CD14-positive monocyte (primary cell): ENCODE data around the gene ZNF827. TPM values are rescaled to one million over a fixed set of nuclear protein-coding genes. Genes with fewer than 3 reads are reported as not detected.

ENCODE experiments used
- DNase-seq, 3 donors: peaks; one replicate each; pipeline ENCODE4 v3.0.0-alpha.2; 2011 to 2022
- H2AFZ ChIP-seq: 2 replicates; pipeline ENCODE4 v1.6.0; 2012; ENCODE audit warnings: mild to moderate bottlenecking, low read depth, low read length, inconsistent platforms; ENCODE audit not compliant: insufficient read depth, poor library complexity, severe bottlenecking
- H3K27ac ChIP-seq, 2 donors: 1 replicate in 1 of 2; 2 replicates in 1 of 2; pipeline ENCODE4 v1.5.1; 2012 to 2013; ENCODE audit warnings: low read length in 2 of 2, control low read depth in 1 of 2, inconsistent platforms in 1 of 2, low read depth in 1 of 2, mild to moderate bottlenecking in 1 of 2
- H3K27me3 ChIP-seq, 2 donors: one replicate each; pipeline versions ENCODE4 v1.6.0 to v1.6.1; 2011 to 2013; ENCODE audit warnings: low read length in 2 of 2; ENCODE audit not compliant: control insufficient read depth in 2 of 2, insufficient read depth in 2 of 2
- H3K36me3 ChIP-seq, 2 donors: replicated peaks in 1 of 2; 1 replicate in 1 of 2; 2 replicates in 1 of 2; pipeline versions ENCODE4 v1.5.1 to v1.6.1; 2012 to 2013; ENCODE audit warnings: low read length in 2 of 2, control low read depth in 1 of 2, inconsistent platforms in 1 of 2, mild to moderate bottlenecking in 1 of 2; ENCODE audit not compliant: insufficient read depth in 2 of 2, control insufficient read depth in 1 of 2
- H3K4me1 ChIP-seq, 2 donors: 1 replicate in 1 of 2; 2 replicates in 1 of 2; pipeline versions ENCODE4 v1.5.1 to v1.6.1; 2012 to 2013; ENCODE audit warnings: low read length in 2 of 2, control low read depth in 1 of 2, inconsistent platforms in 1 of 2, mild to moderate bottlenecking in 1 of 2, moderate library complexity in 1 of 2; ENCODE audit not compliant: insufficient read depth in 2 of 2, control insufficient read depth in 1 of 2
- H3K4me2 ChIP-seq: replicated peaks from 2 replicates; pipeline ENCODE3; 2012; ENCODE audit warnings: low read length, moderate library complexity, mild to moderate bottlenecking; ENCODE audit not compliant: poor library complexity, severe bottlenecking; ENCODE audit errors: extremely low read depth
- H3K4me3 ChIP-seq, 3 experiments: fragments of 200-600 bp in 1 of 3; sonication (generic) in 1 of 3; replicated peaks in 1 of 3; 1 replicate in 2 of 3; 2 replicates in 1 of 3; pipeline ENCODE4 v1.5.1; 2011 to 2013; ENCODE audit warnings: low read length in 3 of 3, mild to moderate bottlenecking in 3 of 3, control low read depth in 2 of 3, low read depth in 2 of 3, inconsistent platforms in 1 of 3, moderate library complexity in 1 of 3
- H3K79me2 ChIP-seq: 2 replicates; pipeline ENCODE4 v1.6.0; 2012; ENCODE audit warnings: mild to moderate bottlenecking, control low read depth, inconsistent platforms, low read length, moderate library complexity; ENCODE audit not compliant: insufficient read depth
- H3K9ac ChIP-seq: 2 replicates; pipeline ENCODE4 v1.6.0; 2017; ENCODE audit warnings: low read length, mild to moderate bottlenecking; ENCODE audit not compliant: insufficient read depth, poor library complexity, severe bottlenecking
- H3K9me3 ChIP-seq, 2 donors: replicated peaks in 1 of 2; 1 replicate in 1 of 2; 2 replicates in 1 of 2; pipeline versions ENCODE4 v1.5.1 to v1.6.1; 2012 to 2013; ENCODE audit warnings: low read length in 2 of 2, control low read depth in 1 of 2; ENCODE audit not compliant: control insufficient read depth in 1 of 2, insufficient read depth in 1 of 2
- H4K20me1 ChIP-seq: 2 replicates; pipeline ENCODE4 v1.6.0; 2012; ENCODE audit warnings: mild to moderate bottlenecking, low read length, control low read depth, moderate library complexity; ENCODE audit not compliant: insufficient read depth
- H3K27ac Mint-ChIP-seq, 7 donors: one replicate each; pipeline ENCODE4 v1.8.0; 2020; ENCODE audit warnings: mild to moderate bottlenecking in 7 of 7, mixed read lengths in 7 of 7, moderate library complexity in 6 of 7, inconsistent platforms in 2 of 7
- H3K27me3 Mint-ChIP-seq, 3 donors: one replicate each; pipeline ENCODE4 v1.8.0; 2021 to 2022; ENCODE audit warnings: low read depth in 3 of 3, mild to moderate bottlenecking in 3 of 3, mixed read lengths in 3 of 3, moderate library complexity in 3 of 3, inconsistent platforms in 1 of 3
- H3K36me3 Mint-ChIP-seq, 2 donors: one replicate each; pipeline ENCODE4 v1.8.0; 2020; ENCODE audit warnings: mixed read lengths in 2 of 2, inconsistent platforms in 1 of 2, mild to moderate bottlenecking in 1 of 2
- H3K4me1 Mint-ChIP-seq: one replicate; pipeline ENCODE4 v1.8.0; 2020; ENCODE audit warnings: mild to moderate bottlenecking, mixed read lengths
- H3K4me3 Mint-ChIP-seq, 2 donors: one replicate each; pipeline ENCODE4 v1.8.0; 2020; ENCODE audit warnings: mild to moderate bottlenecking in 2 of 2, mixed read lengths in 2 of 2, moderate library complexity in 1 of 2
- H3K9me3 Mint-ChIP-seq, 7 donors: one replicate each; pipeline ENCODE4 v1.8.0; 2020 to 2022; ENCODE audit warnings: mixed read lengths in 7 of 7, mild to moderate bottlenecking in 6 of 7, moderate library complexity in 6 of 7, inconsistent platforms in 2 of 7
- WGBS: methylation state at CpG from one replicate; pipeline ENCODE4 v1.1.5; 2013; ENCODE audit warnings: missing lambda C conversion rate; ENCODE audit not compliant: insufficient coverage; 5-methylcytosine and 5-hydroxymethylcytosine counted together
- intact Hi-C, 2 donors: fragments of 100-400 bp; cut with micrococcal nuclease; formaldehyde crosslinking; loops; one replicate each; pipeline versions ENCODE4 v1.15.0 to v1.15.1; 2023
- polyA plus RNA-seq, 3 donors: library from polyadenylated mRNA; depleted of rRNA in 1 of 3; unstranded in 2 of 3; stranded (reverse) in 1 of 3; fragments of 300-500 nt in 2 of 3; fragments of >200 nt in 1 of 3; fragmentation: Illumina TruSeq in 2 of 3; gene quantifications; 1 replicate in 2 of 3; 2 replicates in 1 of 3; pipeline ENCODE4 v1.2.3, GENCODE V29; 2012 to 2021
- TF ChIP-seq, protein P1 (sequence below): fragments of 200-600 bp; IDR thresholded peaks from one replicate; pipeline ENCODE4 v1.8.0; 2022; ENCODE audit warnings: antibody characterized with exemption, mild to moderate bottlenecking

Gene ZNF827
- polyA plus RNA-seq, 3 donors, result 0.04 TPM; not detected in 2

DNA sequence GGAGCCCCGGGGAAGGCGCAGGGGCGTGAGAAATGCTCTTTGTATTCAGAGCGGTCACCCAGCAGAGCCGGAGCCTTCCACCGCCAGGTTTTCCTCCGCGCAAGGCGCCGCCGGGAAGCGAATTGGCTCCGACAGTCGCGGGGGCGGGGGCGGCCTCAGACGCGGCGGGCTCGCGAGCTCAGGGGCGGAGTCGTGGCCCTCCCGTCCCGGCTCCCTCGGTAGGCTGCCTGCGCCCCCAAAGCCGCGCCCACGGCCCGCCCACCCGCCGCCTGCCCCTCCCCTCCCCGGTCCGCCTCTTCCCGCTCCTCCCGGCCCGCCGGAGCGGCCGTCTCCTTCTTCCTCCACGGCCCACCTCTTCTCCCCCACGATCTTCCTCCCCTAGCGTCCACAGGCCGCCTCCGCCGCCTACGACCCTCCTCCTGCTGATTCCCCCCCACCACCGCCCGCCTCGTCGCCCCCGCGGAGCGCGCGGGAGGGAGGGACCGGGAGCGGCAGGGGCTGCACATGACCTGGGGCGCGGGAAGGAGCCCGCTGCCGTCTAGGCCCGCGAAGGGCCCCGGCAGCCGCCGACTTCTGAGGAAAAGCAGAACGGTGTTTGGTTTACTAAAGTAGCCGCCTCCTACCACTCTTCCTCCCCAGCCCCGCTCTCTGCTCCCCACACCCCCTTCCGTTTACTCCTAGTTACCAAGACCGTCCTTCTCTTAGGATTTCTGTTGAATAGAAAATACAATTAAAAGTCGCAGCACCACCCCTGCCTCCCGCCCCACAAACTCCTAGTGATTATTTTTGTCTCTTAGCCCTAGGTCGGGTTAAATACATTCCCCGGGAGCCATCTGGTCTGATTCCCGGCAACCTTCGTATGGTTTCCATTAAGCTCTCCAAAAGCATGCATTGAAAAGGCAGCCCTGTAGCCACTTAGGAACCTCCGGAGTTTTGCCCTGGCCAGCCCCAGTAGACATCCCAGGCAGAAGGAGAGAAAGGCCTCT, 205.4 kb downstream of the ZNF827 start:
- peak overlapping the region; percentile 92 for H3K4me2 ChIP-seq
- H3K27me3 ChIP-seq, result peaks cover 0 to 3% of the 10 kb centered on the region in 2 donors
- peak overlapping the region in 1 of 2 donors; percentile 61 for H3K27ac ChIP-seq
- no peaks in the 10 kb centered on the region for H3K36me3 ChIP-seq
- no peaks in the 10 kb centered on the region for H3K9me3 Mint-ChIP-seq
- H3K27me3 Mint-ChIP-seq, result peaks cover 6 to 11% (median 11%) of the 10 kb centered on the region in 3 donors
- H3K36me3 Mint-ChIP-seq, result no peaks in the 10 kb centered on the region
- intact Hi-C loops, result no loop called here
- H4K20me1 ChIP-seq, result no peaks in the 10 kb centered on the region
- H3K4me3 Mint-ChIP-seq, result peak overlapping the region; percentile 82 to 88
- TF ChIP-seq, protein P1, sequence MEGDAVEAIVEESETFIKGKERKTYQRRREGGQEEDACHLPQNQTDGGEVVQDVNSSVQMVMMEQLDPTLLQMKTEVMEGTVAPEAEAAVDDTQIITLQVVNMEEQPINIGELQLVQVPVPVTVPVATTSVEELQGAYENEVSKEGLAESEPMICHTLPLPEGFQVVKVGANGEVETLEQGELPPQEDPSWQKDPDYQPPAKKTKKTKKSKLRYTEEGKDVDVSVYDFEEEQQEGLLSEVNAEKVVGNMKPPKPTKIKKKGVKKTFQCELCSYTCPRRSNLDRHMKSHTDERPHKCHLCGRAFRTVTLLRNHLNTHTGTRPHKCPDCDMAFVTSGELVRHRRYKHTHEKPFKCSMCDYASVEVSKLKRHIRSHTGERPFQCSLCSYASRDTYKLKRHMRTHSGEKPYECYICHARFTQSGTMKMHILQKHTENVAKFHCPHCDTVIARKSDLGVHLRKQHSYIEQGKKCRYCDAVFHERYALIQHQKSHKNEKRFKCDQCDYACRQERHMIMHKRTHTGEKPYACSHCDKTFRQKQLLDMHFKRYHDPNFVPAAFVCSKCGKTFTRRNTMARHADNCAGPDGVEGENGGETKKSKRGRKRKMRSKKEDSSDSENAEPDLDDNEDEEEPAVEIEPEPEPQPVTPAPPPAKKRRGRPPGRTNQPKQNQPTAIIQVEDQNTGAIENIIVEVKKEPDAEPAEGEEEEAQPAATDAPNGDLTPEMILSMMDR, result no peak
- H3K79me2 ChIP-seq, result no peaks in the 10 kb centered on the region
- peaks cover 13% of the 10 kb centered on the region for H3K4me1 Mint-ChIP-seq
- H3K9me3 ChIP-seq, result no peaks in the 10 kb centered on the region
- peak overlapping the region; percentile 93 for H2AFZ ChIP-seq
- DNase-seq, result peak; percentile 61 to 71 (median 65)
- H3K4me1 ChIP-seq, result peaks cover 0 to 11% of the 10 kb centered on the region in 2 donors
- peak overlapping the region; percentile 56 to 80 (median 74) for H3K4me3 ChIP-seq
- 3% methylated on average over 56 of the region's 81 CpGs for WGBS
- H3K9ac ChIP-seq, result peak overlapping the region; percentile 70
- H3K27ac Mint-ChIP-seq, result peak overlapping the region in 3 of 7 donors; percentile 12 to 66 (median 43)

DNA sequence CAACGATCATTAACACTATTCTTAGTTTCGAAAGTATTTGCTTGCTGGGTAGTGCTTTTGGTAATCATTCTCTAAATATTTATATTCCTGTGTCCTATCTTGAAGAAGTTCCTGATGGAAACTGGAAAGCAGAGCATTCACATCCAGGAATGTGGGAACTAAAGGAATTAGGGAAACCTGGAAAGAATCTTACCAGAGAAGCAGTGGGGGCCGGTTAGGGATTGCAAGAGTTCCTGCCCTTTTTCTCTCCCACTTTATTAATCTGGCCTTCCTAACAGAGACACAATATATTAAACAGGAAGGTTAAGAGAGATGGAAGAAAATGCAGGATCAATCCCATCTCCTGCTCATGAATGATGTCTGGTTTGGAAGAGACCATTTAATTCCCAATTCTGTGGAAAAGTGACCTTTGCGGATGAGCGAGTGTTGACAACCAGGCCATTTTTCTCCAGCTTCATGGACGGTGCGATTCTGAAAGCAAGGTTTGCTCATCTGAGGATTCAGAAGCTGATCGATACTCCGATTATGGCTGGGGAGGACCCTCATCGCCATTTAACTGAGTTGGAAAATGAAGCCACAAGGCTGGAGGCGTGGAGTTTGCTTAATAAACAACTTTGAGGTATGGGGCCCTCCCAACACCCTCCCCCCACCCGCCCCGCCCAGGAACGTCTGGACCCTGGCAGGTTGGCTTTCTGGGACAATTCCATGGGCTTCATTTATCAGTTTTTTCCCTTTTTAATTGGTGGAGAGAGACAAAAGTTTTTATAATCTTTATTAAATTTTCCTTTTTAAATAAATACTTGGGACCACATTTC, 206.4 kb downstream of the ZNF827 start:
- H3K36me3 ChIP-seq, result no peaks in the 10 kb centered on the region
- peak overlapping the region; percentile 92 for H3K4me2 ChIP-seq
- intact Hi-C loops, result no loop called here
- peak overlapping the region; percentile 70 for H3K9ac ChIP-seq
- Mint-ChIP-seq H3K36me3 (no peaks in the 10 kb centered on the region), H3K4me1 (peaks cover 13% of the 10 kb centered on the region), H3K27me3 (peaks cover 6 to 11% (median 11%) of the 10 kb centered on the region in 3 donors), H3K27ac (peak overlapping the region in 1 of 7 donors; percentile 66), H3K9me3 (no peaks in the 10 kb centered on the region), H3K4me3 (peak overlapping the region; percentile 82 to 88)
- H3K79me2 ChIP-seq, result no peaks in the 10 kb centered on the region
- H3K27ac ChIP-seq, result no peak overlapping the region
- H3K4me3 ChIP-seq, result peak overlapping the region; percentile 56 to 80 (median 74)
- H3K27me3 ChIP-seq, result peaks cover 0 to 3% of the 10 kb centered on the region in 2 donors
- 89% methylated on average over 4 of the region's 14 CpGs for WGBS
- no peaks in the 10 kb centered on the region for H3K9me3 ChIP-seq
- no peaks in the 10 kb centered on the region for H4K20me1 ChIP-seq
- peaks cover 0 to 11% of the 10 kb centered on the region in 2 donors for H3K4me1 ChIP-seq
- TF ChIP-seq, protein P1, result no peak
- H2AFZ ChIP-seq, result peak overlapping the region; percentile 93
- no peak for DNase-seq
